Neural progenitor cell (in vitro differentiated cells): ENCODE data around the gene TXNDC11.

Experiments
- CTCF ChIP-seq: fragments of 200-600 bp; sonication (generic); IDR thresholded peaks from 2 replicates; pipeline ENCODE4 v1.5.1; 2017; ENCODE audit warnings: antibody characterized with exemption, mild to moderate bottlenecking
- EZH2 ChIP-seq: fragments of 200-600 bp; sonication (generic); IDR thresholded peaks from 2 replicates; pipeline ENCODE4 v1.6.1; 2017; ENCODE audit warnings: antibody characterized with exemption, mild to moderate bottlenecking, moderate library complexity

GRCh38 chr16:11665071-11665491 is 77.6 kb downstream of the TXNDC11 start:
- no peak for TF ChIP-seq CTCF
- no peak for TF ChIP-seq EZH2
